Esophagus squamous epithelium (tissue), 5 donors: ENCODE measurements around the gene CCM2. TPM values are rescaled to one million over a fixed set of nuclear protein-coding genes. Genes with fewer than 3 reads are reported as not detected.

Experiments
- DNase-seq: peaks from one replicate; lab custom pipeline; 2025; lab: John Stamatoyannopoulos, UW
- H3K27ac ChIP-seq, 4 donors: fragments of 200-600 bp; sonication (generic); one replicate each; pipeline ENCODE4 v1.5.1; 2016 to 2019; ENCODE audit warnings: mild to moderate bottlenecking in 1 of 4
- H3K27me3 ChIP-seq, 4 donors: fragments of 200-600 bp; sonication (generic); 1 replicate in 3 of 4; 2 replicates in 1 of 4; pipeline versions ENCODE4 v1.5.1 to v1.6.0; 2017 to 2021; ENCODE audit warnings: antibody characterized with exemption in 1 of 4
- H3K36me3 ChIP-seq, 3 donors: fragments of 200-600 bp; sonication (generic); one replicate each; pipeline ENCODE4 v1.5.1; 2016 to 2019
- H3K4me1 ChIP-seq, 3 donors: fragments of 200-600 bp; sonication (generic); one replicate each; pipeline ENCODE4 v1.5.1; 2017 to 2019
- H3K4me3 ChIP-seq, 4 donors: fragments of 200-600 bp; sonication (generic); 1 replicate in 3 of 4; 2 replicates in 1 of 4; pipeline ENCODE4 v1.5.1; 2016 to 2019; ENCODE audit warnings: mild to moderate bottlenecking in 2 of 4, moderate library complexity in 1 of 4
- H3K9me3 ChIP-seq, 3 donors: fragments of 200-600 bp; sonication (generic); one replicate each; pipeline ENCODE4 v1.5.1; 2016 to 2019
- CTCF ChIP-seq, 6 experiments: fragments of 450-650 bp in 4 of 6; fragments of 200-600 bp in 2 of 6; sonication (generic) in 2 of 6; IDR thresholded peaks; one replicate each; pipeline ENCODE4 v1.5.1; 2016 to 2019; ENCODE audit warnings: antibody characterized with exemption in 6 of 6, mild to moderate bottlenecking in 4 of 6, moderate library complexity in 4 of 6
- POLR2A ChIP-seq, 4 donors: fragments of 450-650 bp; IDR thresholded peaks; one replicate each; pipeline ENCODE4 v1.6.1; 2017; ENCODE audit warnings: antibody characterized with exemption in 4 of 4, mild to moderate bottlenecking in 4 of 4, moderate library complexity in 3 of 4
- WGBS, 2 donors: methylation state at CpG; one replicate each; pipeline ENCODE4 v1.1.5; 2018; 5-methylcytosine and 5-hydroxymethylcytosine counted together
- intact Hi-C: fragments of 100-400 bp; cut with DNase I; formaldehyde crosslinking; loops from one replicate; pipeline ENCODE4 v1.15.0; 2022
- total RNA-seq, 4 donors: library from RNA; depleted of rRNA; stranded (reverse); fragments of >200 nt; gene quantifications; one replicate each; pipeline ENCODE4 v1.1.0, GENCODE V29; 2016
- donor health status: DM: yes; HTN: yes; CAD: no.

CCM2 gene
- total RNA-seq, result 10 to 100 TPM; 20.0 to 36.3 (median 24.9) TPM

GRCh38 chr7:45000093-45001032, at the start of gene CCM2:
Gene CCM2 (plus strand): TSS chr7:45000201. CDS start chr7:45000334, 133 bp downstream.
- H3K4me1 ChIP-seq, result peaks cover 23 to 49% (median 28%) of the 10 kb centered on the region in 3 donors
- TF ChIP-seq CTCF (IDR thresholded peaks at IDR 0.05) (no peak), POLR2A (IDR thresholded peaks at IDR 0.05) (peak in 1 of 4 donors; percentile 56)
- H3K4me3 ChIP-seq, result peak within 1 kb of the TSS; percentile 70 to 86 (median 79)
- no peaks in the 10 kb centered on the region for H3K27me3 ChIP-seq
- peak within 1 kb of the TSS; percentile 91 to 98 (median 94) for H3K27ac ChIP-seq
- 2% methylated on average over 4 to 7 of the region's 77 CpGs for WGBS, 2 donors
- no peaks in the 10 kb centered on the region for H3K9me3 ChIP-seq
- intact Hi-C loops, result no loop called here
- H3K36me3 ChIP-seq, result no peaks in the 10 kb centered on the region
- DNase-seq, result peak; percentile 54

GRCh38 chr7:44953156-44953555, 46.8 kb upstream of the CCM2 start:
- DNase-seq, result no peak
- H3K4me3 ChIP-seq, result no peak overlapping the region
- intact Hi-C loops, result no loop called here
- H3K36me3 ChIP-seq, result no peaks in the 10 kb centered on the region
- H3K4me1 ChIP-seq, result no peaks in the 10 kb centered on the region
- TF ChIP-seq CTCF (IDR thresholded peaks at IDR 0.05), result no peak
- no peak for TF ChIP-seq POLR2A (IDR thresholded peaks at IDR 0.05)
- no peaks in the 10 kb centered on the region for H3K9me3 ChIP-seq
- H3K27me3 ChIP-seq, result peaks cover 0 to 18% (median 0%) of the 10 kb centered on the region in 4 donors
- no peak overlapping the region for H3K27ac ChIP-seq
- WGBS, 2 donors, result 60 to 94% methylated on average over 1 to 2 of the region's 2 CpGs

GRCh38 chr7:44955733-44956132, 44.3 kb upstream of the CCM2 start:
- Histone ChIP-seq H3K4me1 (peaks cover 0 to 4% (median 0%) of the 10 kb centered on the region in 3 donors), H3K9me3 (no peaks in the 10 kb centered on the region), H3K27ac (no peak overlapping the region), H3K27me3 (peaks cover 0 to 28% (median 0%) of the 10 kb centered on the region in 4 donors), H3K36me3 (no peaks in the 10 kb centered on the region), H3K4me3 (no peak overlapping the region)
- 57 to 82% methylated on average over 1 of the region's 2 CpGs for WGBS, 2 donors
- DNase-seq, result no peak
- intact Hi-C loops, result no loop called here
- TF ChIP-seq POLR2A (IDR thresholded peaks at IDR 0.05), result no peak
- TF ChIP-seq CTCF (IDR thresholded peaks at IDR 0.05), result no peak

- no peak overlapping the region for H3K4me3 ChIP-seq
- DNase-seq, result no peak
- TF ChIP-seq CTCF (IDR thresholded peaks at IDR 0.05) (no peak), POLR2A (IDR thresholded peaks at IDR 0.05) (no peak)
- H3K27me3 ChIP-seq, result peaks cover 0 to 24% (median 0%) of the 10 kb centered on the region in 4 donors
- intact Hi-C loops, result no loop called here
- 88 to 96% methylated on average over 4 to 6 of the region's 10 CpGs for WGBS, 2 donors
- no peaks in the 10 kb centered on the region for H3K9me3 ChIP-seq
- no peaks in the 10 kb centered on the region for H3K36me3 ChIP-seq
- peaks cover 0 to 4% (median 0%) of the 10 kb centered on the region in 3 donors for H3K4me1 ChIP-seq
- H3K27ac ChIP-seq, result no peak overlapping the region
These were observed 43.7 kb upstream of the CCM2 start for GRCh38 chr7:44956157-44956766.
